ENCODE measurements around the gene RAVER1. TPM values are rescaled to one million over a fixed set of nuclear protein-coding genes. Genes with fewer than 3 reads are reported as not detected.
"Not testable (repeated sequence)": the region's sequence is repeated elsewhere in the genome, so short reads cannot be mapped to it uniquely, and the experiment has no call there.

The RAVER1 gene
- total RNA-seq, 1 experiment from 2014 or later: 55.6 TPM

- DNase-seq (ENCODE audit: low read depth, low spot score); H3K27ac ChIP-seq (ENCODE audit: low read length); H3K4me3 ChIP-seq (ENCODE audit: low read depth in 2 of 2, low read length in 2 of 2); H3K9me3 ChIP-seq (ENCODE audit: control insufficient read depth, insufficient read depth, low read depth, low read length); in situ Hi-C loops (cut with HindIII; ENCODE audit: low pct_unique_long_range_greater_than_20kb, low sequenced_read_pairs); H3K27me3 ChIP-seq (ENCODE audit: control insufficient read depth, insufficient read depth, low read length); intact Hi-C loops (cut with micrococcal nuclease; ENCODE audit: unreplicated experiment); H3K4me1 ChIP-seq (ENCODE audit: control insufficient read depth, insufficient read depth, low read length); POLR2A ChIA-PET; BruUV-seq (replicated peaks); H3K36me3 ChIP-seq (ENCODE audit: control insufficient read depth, insufficient read depth, low read length); ATAC-seq: not testable (repeated sequence)
- CTCF ChIA-PET: interaction anchor here (0.7 kb wide), 1 partner anchor 36 kb away, joined by 6 read pairs; the partner anchor contains the start of gene CDC37
Observed at GRCh38 chr19:10366950-10367512, 33.7 kb upstream of the RAVER1 start.

GRCh38 chr19:10365518-10365917 is 32.2 kb upstream of the RAVER1 start:
- POLR2A ChIA-PET: no interaction called here
- in situ Hi-C loops (cut with HindIII; ENCODE audit: low pct_unique_long_range_greater_than_20kb, low sequenced_read_pairs) (no loop called here), intact Hi-C loops (cut with micrococcal nuclease; ENCODE audit: unreplicated experiment) (no loop called here)
- no peaks in the 10 kb centered on the region for H3K4me1 ChIP-seq (ENCODE audit: control insufficient read depth, insufficient read depth, low read length)
- TF ChIP-seq SIN3A (IDR thresholded peaks at IDR 0.05; ENCODE audit: borderline replicate concordance, insufficient read depth, low read depth, low read length): no peak
- TF ChIP-seq CTCF (IDR thresholded peaks at IDR 0.05): no peak
- TF ChIP-seq REST (IDR thresholded peaks at IDR 0.05; ENCODE audit: insufficient read depth in 1 of 2, low read depth in 2 of 2, low read length in 1 of 2): no peak
- no peak for TF ChIP-seq POLR2AphosphoS5 (IDR thresholded peaks at IDR 0.05; ENCODE audit: low read depth, low read length)
- no peak for TF ChIP-seq TCF7L2 (IDR thresholded peaks at IDR 0.05; ENCODE audit: low read depth, low read length)
- CTCF ChIA-PET: no interaction called here
- H3K4me3 ChIP-seq (ENCODE audit: low read depth in 2 of 2, low read length in 2 of 2): no peak overlapping the region
- DNase-seq (ENCODE audit: low read depth, low spot score) (no peak), ATAC-seq (no peak)
- no peaks in the 10 kb centered on the region for H3K9me3 ChIP-seq (ENCODE audit: control insufficient read depth, insufficient read depth, low read depth, low read length)
- H3K27ac ChIP-seq (ENCODE audit: low read length): no peak overlapping the region
- no peaks in the 10 kb centered on the region for H3K36me3 ChIP-seq (ENCODE audit: control insufficient read depth, insufficient read depth, low read length)
- no TSS peak for BruUV-seq (replicated peaks)
- H3K27me3 ChIP-seq (ENCODE audit: control insufficient read depth, insufficient read depth, low read length): no peaks in the 10 kb centered on the region

- BruUV-seq (replicated peaks): no TSS peak
- no peaks in the 10 kb centered on the region for H3K4me1 ChIP-seq (ENCODE audit: control insufficient read depth, insufficient read depth, low read length)
- intact Hi-C loops (cut with micrococcal nuclease; ENCODE audit: unreplicated experiment) (no loop called here), in situ Hi-C loops (cut with HindIII; ENCODE audit: low pct_unique_long_range_greater_than_20kb, low sequenced_read_pairs) (no loop called here)
- TF ChIP-seq SIN3A (IDR thresholded peaks at IDR 0.05; ENCODE audit: borderline replicate concordance, insufficient read depth, low read depth, low read length) (no peak), TCF7L2 (IDR thresholded peaks at IDR 0.05; ENCODE audit: low read depth, low read length) (no peak), CTCF (IDR thresholded peaks at IDR 0.05) (no peak), REST (IDR thresholded peaks at IDR 0.05; ENCODE audit: insufficient read depth in 1 of 2, low read depth in 2 of 2, low read length in 1 of 2) (no peak), POLR2AphosphoS5 (IDR thresholded peaks at IDR 0.05; ENCODE audit: low read depth, low read length) (no peak)
- DNase-seq (ENCODE audit: low read depth, low spot score) (no peak), ATAC-seq (no peak)
- ChIA-PET CTCF (no interaction called here), POLR2A (no interaction called here)
- no peaks in the 10 kb centered on the region for H3K27me3 ChIP-seq (ENCODE audit: control insufficient read depth, insufficient read depth, low read length)
- no peaks in the 10 kb centered on the region for H3K9me3 ChIP-seq (ENCODE audit: control insufficient read depth, insufficient read depth, low read depth, low read length)
- no peaks in the 10 kb centered on the region for H3K36me3 ChIP-seq (ENCODE audit: control insufficient read depth, insufficient read depth, low read length)
- no peak overlapping the region for H3K4me3 ChIP-seq (ENCODE audit: low read depth in 2 of 2, low read length in 2 of 2)
- no peak overlapping the region for H3K27ac ChIP-seq (ENCODE audit: low read length)
Observed at GRCh38 chr19:10364644-10365043, 31.3 kb upstream of the RAVER1 start.

Data from Panc1 (cell line).